HEK293 (cell line): Measurements from ENCODE around the gene MAN1B1.

ENCODE experiments used
- RBAK ChIP-seq: fragments of 450-650 bp; formaldehyde crosslinking; IDR thresholded peaks from 2 replicates; pipeline ENCODE4 v1.5.1; 2016; ENCODE audit warnings: missing biosample characterization, missing genetic modification characterization
- REST ChIP-seq: fragments of 450-650 bp; formaldehyde crosslinking; IDR thresholded peaks from 2 replicates; pipeline ENCODE4 v1.5.1; 2016; ENCODE audit warnings: missing biosample characterization, missing genetic modification characterization
- ZNF10 ChIP-seq: fragments of 450-650 bp; formaldehyde crosslinking; IDR thresholded peaks from 2 replicates; pipeline ENCODE4 v1.5.1; 2017; ENCODE audit warnings: missing biosample characterization, missing genetic modification characterization
- ZNF146 ChIP-seq: fragments of 450-650 bp; formaldehyde crosslinking; IDR thresholded peaks from 2 replicates; pipeline ENCODE4 v1.5.1; 2016; ENCODE audit warnings: missing biosample characterization, missing genetic modification characterization
- ZNF580 ChIP-seq: fragments of 450-650 bp; formaldehyde crosslinking; IDR thresholded peaks from 2 replicates; pipeline ENCODE4 v1.5.1; 2016; ENCODE audit warnings: missing biosample characterization, missing genetic modification characterization
- ZNF639 ChIP-seq: fragments of 450-650 bp; formaldehyde crosslinking; IDR thresholded peaks from 2 replicates; pipeline ENCODE4 v1.5.1; 2016; ENCODE audit warnings: missing biosample characterization, missing genetic modification characterization
- ZNF704 ChIP-seq: fragments of 450-650 bp; formaldehyde crosslinking; IDR thresholded peaks from 2 replicates; pipeline ENCODE4 v1.5.1; 2016; ENCODE audit warnings: missing biosample characterization, missing genetic modification characterization
- ZNF707 ChIP-seq: fragments of 450-650 bp; formaldehyde crosslinking; IDR thresholded peaks from 2 replicates; pipeline ENCODE4 v1.5.1; 2016; ENCODE audit warnings: missing biosample characterization, missing genetic modification characterization

GRCh38 chr9:137080260-137081122 is 6.3 kb upstream of the MAN1B1 start:
- TF ChIP-seq RBAK: no peak
- no peak for TF ChIP-seq ZNF146
- no peak for TF ChIP-seq ZNF639 (tag by site-specific recombination)
- no peak for TF ChIP-seq ZNF580 (tag by site-specific recombination)
- TF ChIP-seq REST (tag by site-specific recombination): no peak
- TF ChIP-seq ZNF707 (tag by site-specific recombination): no peak
- TF ChIP-seq ZNF10 (tag by site-specific recombination): no peak
- no peak for TF ChIP-seq ZNF704 (tag by site-specific recombination)
